HG03097 (cell line): ENCODE measurements around the gene DYRK1A.
"Not testable (repeated sequence)": the region's sequence is repeated elsewhere in the genome, so short reads cannot be mapped to it uniquely, and the experiment has no call there.

Experiments
- ATAC-seq: cut with Tn5 transposase; IDR thresholded peaks from one replicate; pipeline ENCODE4 v1.9.1; 2021; ENCODE audit not compliant: unreplicated experiment, low FRiP score

The DYRK1A gene

DNA sequence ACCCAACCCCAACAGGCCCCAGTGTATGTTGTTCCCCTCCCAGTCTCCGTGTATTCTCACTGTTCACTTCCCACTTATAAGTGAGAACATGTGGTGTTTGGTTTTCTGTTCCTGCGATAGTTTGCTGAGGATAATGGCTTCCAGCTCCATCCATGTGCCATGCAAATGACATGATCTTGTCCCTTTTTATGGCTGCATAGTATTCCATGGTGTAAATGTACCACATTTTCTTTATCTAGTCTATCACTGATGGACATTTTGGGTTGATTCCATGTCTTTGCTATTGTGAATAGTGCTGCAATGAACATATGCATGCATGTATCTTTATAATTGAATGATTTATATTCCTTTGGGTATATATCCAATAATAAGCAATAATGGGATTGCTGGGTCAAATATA, 174.6 kb downstream of the DYRK1A start:
- ATAC-seq = not testable (repeated sequence)

DNA sequence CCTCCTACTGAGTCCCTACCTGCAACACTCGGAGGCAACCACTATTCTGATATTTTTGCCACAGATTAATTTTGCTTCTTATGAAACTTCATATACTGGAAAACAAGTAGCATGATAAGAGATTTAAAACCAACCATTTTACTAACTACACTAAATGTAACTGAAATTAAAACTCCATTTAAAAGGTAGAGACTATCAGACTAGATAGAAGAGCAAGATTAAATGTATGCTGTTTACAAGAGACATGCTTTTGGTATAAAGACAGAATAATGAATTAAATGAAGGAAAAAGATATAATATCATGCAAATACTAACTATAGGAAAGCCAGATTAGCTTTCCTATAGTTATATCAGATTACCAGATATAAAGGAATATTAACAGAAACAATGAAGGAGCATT, 175.9 kb downstream of the DYRK1A start:
- ATAC-seq = no peak

DNA sequence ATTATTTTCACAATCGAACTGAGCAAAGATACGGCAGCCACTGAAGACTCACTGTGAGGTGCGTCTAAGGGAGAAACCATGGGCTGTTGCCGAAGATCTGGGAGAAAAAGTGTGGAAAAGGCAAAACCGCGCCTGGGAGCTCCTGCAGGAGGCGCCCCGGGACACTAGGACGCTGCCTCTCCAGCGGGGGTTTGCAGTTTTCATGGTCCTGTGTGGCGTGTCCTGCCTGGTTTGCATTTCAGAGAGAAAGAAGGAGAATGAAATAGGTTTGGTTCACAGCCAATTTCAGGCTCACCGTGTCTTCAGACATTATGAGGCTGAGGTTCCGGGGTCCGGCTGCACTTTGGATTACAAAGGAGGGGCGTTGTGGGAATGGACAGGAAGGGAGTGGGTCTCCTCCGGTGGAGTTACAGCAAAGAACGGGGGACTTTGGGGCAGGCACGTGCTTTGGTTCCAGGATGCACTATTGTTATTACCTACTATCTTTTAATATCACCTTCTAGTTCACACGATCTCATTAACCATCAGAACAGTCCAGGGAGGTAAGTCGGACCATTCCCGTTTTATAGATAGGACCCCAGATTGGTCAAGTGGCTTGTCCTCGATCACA, 179.8 kb downstream of the DYRK1A start:
- no peak for ATAC-seq

DNA sequence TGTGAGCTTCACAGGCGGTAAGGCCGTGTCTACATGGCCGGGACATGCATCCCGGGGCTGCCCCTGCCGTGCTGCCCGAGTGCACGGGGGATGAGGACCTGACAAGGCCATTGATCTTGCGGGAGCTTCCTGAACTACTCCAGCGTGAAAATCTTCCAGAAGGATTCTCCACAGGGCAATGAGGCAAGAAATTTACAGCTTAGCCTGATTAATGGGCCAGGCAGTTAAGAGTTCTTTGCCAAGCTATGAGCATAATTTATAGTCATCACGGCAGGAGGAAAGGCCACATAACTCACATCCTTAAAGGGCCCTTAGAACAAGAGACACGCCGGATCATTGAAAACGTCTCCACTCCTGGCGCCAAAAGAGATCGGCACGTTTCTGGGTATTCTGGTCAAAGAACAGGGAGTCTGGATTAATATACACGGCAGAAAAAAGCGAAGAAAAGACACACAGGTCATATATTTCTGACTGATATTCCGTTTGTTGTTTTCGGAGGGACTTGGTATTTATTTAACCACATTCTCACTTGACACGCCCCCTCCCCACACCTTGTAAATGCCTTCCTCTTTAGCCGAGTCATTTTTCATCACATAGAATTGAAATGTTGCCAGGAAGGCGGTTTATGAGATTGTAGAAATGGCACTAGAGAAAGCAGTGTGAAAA, 180.5 kb downstream of the DYRK1A start:
- ATAC-seq = no peak

DNA sequence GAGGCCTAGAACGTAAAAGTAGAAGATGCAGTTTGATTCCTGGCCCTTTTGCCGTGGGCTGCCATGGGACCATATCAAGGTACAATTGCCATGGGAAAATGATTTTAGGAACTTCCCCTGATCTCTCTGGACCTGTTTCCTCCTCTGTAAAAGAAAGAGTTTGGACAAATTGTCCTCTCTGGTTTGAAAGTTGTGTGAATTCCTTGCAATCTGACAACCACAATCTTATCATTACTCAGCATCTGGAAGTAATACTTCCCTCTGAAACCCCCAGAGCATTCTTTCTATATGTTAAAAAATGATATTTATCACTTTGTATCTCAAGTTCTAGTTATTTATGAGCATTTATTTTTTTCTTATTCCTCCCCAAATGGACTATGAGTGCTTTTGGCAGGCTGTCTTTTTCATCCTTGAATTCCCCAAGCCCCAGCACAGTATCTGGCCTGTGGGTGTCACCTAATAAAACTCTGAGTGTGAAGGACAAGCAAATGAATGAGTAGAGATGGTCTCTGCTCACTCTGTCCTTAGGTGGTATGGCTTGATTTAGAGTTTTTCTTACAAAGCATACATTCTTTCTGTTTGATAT, 181.1 kb downstream of the DYRK1A start:
- no peak for ATAC-seq

DNA sequence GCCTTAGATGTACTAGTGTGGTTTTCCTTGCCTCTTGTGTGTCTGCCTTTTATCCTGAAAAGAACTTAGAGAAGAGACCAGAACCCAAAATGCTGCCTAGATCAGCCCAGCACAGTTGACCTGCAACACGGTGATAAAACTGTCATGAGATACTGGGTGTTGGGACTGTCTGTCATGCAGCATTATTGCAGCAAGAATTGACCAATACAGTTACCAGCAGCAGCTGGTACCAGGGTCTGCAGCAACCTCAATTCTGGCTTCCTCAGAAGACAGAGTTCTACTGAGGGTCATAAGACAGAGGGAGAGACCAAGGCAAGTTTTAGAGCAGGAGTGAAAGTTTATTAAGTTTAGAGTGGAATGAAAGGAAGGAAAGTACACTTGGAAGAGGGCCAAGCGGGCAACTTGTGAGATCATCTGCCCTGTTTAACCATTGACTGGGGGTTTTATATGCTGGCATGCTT, 182.0 kb downstream of the DYRK1A start:
- ATAC-seq = no peak

DNA sequence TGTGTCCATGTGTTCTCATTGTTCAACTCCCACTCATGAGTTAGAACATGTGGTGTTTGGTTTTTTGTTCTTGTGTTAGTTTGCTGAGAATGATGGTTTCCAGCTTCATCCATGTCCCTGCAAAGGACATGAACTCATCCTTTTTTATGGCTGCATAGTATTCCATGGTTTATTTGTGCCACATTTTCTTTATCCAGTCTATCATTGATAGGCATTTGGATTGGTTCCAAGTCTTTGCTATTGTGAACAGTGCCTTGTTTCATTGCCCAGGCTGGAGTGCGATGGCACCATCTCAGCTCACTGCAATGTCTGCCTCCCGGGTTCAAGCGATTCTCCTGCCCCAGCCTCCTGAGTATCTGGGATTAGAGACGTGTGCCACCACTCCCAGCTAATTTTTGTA, 183.2 kb downstream of the DYRK1A start:
- not testable (repeated sequence) for ATAC-seq

DNA sequence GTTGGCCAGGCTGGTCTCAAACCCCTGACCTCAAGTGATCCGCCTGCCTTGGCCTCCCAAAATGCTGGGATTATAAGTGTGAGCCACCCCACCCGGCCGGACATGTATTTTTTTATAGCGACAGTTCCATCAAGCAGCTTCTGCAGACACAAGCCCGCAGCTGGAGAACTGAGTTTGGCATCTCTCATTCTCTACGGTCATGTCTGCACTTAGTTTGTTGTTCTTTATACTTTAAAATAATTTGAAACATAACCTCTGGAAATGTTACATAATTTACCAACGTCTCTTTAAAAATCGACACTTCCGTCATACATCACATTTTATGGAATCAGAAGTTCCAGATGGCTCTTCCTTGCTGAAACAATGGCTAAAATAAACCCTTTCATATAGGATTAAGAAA, 183.6 kb downstream of the DYRK1A start:
- ATAC-seq = no peak

DNA sequence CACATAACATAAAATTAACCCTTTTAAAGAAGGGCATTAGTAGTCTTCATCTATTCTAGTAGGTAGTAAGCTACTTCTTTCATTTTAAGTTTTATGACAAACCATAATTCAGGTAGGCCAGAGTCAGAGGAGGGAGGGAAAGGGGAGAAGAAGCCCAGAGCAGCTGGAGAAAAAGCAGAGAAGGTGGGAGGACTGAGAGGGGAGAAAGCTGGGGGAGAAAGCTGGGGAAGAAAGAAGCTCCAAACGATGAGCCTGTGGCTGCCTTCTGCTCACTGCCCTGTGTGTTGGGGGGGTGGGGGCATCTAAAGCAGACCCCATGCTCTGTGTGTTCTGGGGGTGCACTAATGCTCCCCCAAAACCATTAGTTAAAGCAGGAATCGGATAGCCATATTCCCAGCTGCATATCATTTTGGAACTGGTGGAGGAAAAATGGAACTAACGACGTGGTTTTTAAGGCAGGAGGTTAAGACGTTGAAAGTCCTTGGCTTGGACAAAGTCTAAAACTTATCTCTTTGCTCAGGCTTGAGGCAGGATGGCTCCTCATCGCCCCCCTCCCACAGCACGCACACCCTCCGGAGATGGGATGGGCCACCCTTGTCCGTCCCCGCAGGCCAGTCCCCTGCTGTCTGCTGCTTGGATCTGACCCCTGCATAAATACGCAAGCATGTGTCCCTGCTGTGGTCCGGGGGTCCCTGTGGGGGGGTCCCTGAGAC, 184.2 kb downstream of the DYRK1A start:
- no peak for ATAC-seq

DNA sequence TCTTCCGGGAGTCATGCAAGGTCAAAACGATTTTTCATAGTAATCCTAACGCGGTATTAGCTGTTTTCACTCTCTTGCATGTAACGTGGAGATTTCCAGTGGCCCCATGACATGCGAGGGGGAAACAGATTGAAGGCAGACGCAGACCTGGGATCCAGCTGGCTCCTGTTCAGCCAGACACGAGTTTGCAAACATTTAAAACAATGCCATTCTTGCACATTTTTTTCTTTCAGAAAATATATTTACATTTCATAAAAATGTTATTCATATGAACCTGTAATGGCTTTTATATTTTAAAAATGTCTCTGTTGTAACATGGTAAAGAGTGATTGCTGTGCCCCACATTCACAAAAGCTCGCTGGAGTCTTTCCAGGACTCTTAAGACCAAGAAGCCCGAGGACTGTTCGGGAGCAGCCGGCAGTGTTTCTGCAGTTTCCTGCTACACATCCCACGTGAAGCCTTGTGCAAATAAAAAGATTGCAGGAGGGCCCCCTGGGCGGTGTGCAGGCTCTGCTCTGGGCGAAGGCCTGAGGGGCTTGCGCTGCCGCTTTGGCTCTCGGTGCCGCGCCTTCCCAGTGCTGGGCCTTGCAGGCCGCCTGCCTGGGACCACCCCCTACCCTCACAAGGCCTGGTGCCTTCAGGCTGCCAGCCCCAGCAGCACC, 184.9 kb downstream of the DYRK1A start:
- ATAC-seq = no peak

DNA sequence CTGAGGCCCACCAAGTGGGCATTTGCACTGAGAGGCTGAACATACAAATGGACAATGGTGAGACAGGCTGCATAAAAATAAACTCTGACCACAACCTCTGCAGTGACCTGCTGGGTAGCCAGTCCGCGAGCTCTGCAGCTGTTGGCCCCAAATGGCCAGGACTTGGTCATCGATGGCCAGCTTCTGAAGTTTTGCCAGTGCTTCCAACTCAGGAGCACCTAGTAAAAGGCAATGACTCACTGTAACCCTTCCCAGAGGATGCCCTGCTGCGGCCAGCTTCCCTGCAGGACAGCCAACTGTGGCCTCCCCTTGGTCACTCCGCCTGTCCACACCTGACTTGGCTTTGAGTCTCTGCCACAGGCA, 185.4 kb downstream of the DYRK1A start:
- ATAC-seq = no peak

DNA sequence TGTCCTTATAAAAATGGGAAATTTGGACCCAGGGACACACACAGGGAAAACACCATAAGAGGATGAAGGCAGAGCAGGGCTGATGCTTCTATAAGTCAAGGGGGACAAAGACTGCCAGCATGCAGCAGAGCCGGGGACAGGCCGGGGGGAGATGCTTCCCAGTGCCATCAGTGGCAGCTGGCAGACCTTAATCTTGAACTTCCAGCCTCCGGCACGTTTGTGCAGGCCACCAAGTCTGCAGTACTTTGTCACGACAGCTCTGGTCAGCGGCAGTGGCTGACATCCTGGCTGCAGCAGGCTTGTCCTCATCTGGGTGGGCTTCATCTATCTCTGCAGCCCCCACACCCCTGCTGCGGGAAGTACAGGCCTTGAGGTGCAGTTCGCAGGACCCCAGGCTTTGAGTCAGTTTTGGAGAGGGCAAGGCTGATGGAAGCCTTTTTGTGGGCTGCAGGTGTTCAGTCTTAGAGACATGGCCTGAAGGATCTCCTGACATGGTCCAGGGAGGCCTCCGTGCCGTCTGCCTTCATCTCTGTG, 186.0 kb downstream of the DYRK1A start:
- no peak for ATAC-seq

DNA sequence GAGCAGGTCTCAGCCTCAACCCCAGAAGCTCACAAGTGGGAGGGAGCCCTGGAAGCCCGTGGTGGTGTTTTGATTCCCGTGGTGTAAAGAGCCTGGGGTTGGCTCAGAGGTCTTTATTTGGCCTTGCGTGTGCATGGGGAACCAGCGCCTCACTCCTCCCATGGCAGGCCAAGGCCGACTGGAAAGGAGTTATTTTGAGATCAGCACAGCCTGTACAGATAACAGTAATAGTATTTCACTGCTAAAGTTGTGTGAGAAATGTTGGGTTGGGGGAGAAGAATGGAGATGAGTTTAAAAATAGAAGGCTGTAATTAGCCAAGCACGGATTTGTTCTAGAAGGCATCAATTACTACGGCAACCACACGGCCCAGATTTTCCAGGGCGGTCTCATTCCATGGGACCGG, 186.5 kb downstream of the DYRK1A start:
- no peak for ATAC-seq

DNA sequence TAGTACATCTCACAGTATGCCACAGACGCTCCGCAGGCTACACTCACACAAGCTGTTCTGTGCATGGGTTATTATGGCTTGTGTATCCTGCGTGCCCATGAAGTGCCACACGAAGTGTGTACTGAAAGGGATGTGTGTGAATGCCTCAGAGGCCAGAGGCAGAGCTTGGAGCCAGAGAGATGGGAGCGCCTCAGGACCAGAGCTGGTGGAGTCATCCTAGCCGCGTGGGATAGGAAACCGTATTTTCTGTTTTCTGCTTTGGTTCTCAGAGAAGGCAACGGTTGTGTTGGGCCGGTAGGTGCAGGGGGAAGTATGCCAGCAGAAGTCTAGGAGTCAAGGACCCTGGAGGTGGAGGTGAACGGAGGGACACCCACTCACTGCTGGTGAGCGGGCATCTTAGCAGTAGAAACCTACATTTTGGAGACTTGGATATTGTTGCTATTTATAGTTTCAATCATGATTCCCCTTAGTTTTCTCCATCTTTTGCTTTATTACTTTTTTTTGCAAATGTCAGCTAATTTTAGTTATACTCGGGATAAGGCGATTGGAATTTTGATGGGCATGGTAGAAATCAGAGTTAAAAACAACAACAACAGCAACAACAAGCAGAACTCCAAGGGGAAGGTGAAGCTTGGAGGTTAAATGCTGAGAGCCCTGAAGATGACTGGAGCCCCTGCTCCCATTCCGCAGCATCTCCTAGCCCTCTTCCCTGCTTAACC, 188.2 kb downstream of the DYRK1A start:
- no peak for ATAC-seq

DNA sequence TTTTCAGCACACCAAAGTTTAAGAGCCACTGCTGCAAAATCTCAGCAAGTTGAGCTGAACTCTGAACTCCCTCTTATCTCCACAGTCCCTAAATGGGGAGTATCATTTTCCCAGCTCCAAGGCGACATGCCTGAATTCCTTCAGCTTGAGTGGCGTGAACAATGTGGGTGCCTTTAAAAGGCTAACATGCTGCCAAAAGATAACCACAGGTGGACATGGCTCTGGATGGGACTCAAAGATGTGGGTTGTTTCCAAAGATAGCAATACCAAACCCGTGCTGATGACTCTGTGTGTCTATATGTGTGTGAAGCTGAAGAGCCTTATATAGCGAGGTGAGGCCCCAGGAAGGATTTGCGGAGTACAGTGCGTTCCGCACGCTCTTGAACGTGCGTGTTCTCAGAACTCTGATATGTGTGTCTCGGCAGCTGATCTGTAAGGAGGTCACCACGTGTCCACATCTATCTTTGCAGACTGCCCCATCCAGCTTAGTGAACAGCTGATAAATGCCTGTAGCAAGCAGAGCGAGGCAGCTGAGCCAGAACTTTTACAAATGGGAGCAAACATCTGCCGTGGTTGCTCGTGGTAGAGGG, 189.2 kb downstream of the DYRK1A start:
- ATAC-seq = no peak

DNA sequence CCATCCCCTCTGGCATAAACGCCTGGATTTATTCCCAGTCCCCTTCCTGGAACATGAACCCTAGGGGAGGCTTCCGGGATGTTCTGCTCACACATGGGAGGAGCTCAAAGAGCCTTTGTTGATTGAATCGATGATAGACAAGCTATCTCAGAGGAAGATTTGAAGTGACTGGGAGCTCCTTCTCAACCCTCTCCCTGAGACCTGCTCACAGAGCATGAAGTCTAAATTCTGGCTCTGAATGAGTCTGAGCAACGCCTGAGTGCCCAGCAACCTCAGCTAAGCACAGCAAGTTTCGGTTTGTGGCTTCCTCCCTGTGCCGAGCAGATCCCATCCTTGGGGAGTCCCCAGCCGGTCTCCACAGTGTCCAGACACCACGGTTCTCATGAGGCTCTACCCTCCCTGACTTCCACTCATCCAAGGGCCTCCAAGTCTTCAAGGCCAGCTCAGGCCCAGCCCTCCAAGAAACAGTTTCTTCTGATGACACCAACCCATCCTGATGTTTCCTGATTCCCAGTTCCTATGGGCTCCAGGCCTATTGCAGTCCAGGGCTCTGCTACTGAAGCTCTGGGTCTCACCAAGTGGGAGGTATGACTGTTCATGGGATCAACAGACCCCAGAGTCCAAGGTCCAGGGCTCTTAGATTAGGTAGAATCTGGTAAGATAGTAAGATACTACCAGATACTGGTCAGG, 190.8 kb downstream of the DYRK1A start:
- ATAC-seq = peak; percentile 85

DNA sequence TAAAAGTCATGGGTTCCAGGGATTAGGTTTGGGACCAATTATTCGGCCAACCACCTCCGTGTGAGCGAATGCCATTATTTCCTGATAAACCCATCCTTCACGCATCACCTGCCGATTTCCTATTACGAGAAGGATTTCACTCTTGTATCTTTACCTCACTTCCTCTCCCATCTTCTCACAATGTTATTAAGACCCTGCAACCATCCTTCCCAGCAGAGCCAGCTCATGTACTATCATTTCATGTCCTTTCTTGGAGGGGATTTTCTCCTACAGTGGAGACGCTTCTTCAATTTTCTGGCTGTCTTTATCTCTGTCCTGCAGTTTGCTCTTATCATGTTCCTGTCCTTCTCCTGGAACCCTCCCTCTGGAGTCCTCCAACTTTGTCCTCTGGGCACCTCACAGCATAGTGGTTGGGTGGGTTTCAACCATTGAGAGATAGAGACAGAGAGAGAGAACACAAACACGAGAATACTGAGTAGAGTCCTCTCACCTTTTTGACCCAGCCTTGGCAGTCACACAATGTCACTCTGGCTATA, 192.2 kb downstream of the DYRK1A start:
- no peak for ATAC-seq

DNA sequence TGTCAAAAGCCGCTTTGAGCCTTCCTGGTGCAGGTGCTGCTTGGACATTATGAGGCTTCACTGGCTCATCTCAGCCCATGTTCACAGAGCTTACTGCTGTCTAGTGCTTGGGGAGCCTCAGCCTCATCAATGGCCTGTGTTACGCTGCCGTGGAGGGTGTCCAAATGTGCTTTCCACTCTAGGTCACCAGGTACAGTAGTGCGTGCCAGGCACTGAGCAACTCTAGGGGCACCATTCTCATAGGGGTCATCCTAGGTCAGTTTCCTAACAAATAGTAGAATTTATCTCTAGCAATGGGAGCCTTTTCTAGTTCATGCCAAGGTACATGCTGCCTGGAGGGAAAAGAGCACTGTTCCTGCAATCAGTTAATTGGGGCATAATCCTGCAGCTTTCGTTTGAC, 193.8 kb downstream of the DYRK1A start:
- ATAC-seq = no peak

DNA sequence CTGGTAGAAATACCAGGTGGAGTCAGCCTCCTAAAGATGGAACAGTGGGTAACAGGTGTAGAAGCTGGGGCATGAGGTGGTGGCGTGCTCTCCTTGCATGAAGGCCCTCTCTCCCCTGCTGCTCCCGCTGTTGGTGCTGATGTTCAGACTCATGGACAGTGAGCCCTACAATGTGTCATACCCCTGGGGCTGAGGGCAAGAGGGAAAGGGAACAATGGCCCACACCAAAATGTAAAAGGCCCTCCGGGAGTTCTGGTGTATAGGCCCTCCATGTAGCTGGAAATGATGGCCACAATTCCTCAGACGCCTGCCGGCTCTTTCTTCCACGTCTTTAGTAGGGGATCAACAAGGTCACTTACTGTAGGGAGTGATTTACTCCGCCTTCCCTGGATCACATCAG, 194.9 kb downstream of the DYRK1A start:
- no peak for ATAC-seq
